Gastrocnemius medialis (tissue), 4 donors: ENCODE results near the gene ZNF549.

Experiments
- CTCF ChIP-seq, 5 experiments: fragments of 450-650 bp in 3 of 5; fragments of 200-600 bp in 2 of 5; sonication (generic) in 2 of 5; IDR thresholded peaks in 4 of 5; conservative IDR thresholded peaks in 1 of 5; 1 replicate in 4 of 5; 2 replicates in 1 of 5; pipeline ENCODE4 v1.5.1; 2016 to 2019; ENCODE audit warnings: antibody characterized with exemption in 5 of 5, mild to moderate bottlenecking in 3 of 5, moderate library complexity in 3 of 5
- POLR2A ChIP-seq, 2 donors: fragments of 450-650 bp; IDR thresholded peaks; one replicate each; pipeline ENCODE4 v1.6.1; 2017; ENCODE audit warnings: antibody characterized with exemption in 2 of 2, mild to moderate bottlenecking in 2 of 2, moderate library complexity in 2 of 2

GRCh38 chr19:57552432-57552831 is 25.3 kb downstream of the ZNF549 start:
- no peak for TF ChIP-seq CTCF (IDR thresholded peaks at IDR 0.05 in 4 of 5, conservative IDR thresholded peaks at IDR 0.05 in 1 of 5)
- TF ChIP-seq POLR2A (IDR thresholded peaks at IDR 0.05) = no peak
